WI38 (cell line): ENCODE results near the gene TAGLN.

Experiments used
- H3K4me3 ChIP-seq: 2 replicates; pipeline ENCODE4 v1.5.1; 2011; ENCODE audit warnings: low read depth, mild to moderate bottlenecking, control low read depth, low read length
- CTCF ChIP-seq: IDR thresholded peaks from 2 replicates; pipeline ENCODE4 v1.5.1; 2012; ENCODE audit warnings: low read depth, mild to moderate bottlenecking, control low read depth, low read length

The TAGLN gene

GRCh38 chr11:117187428-117187798 lies 11.8 kb upstream of the TAGLN start:
- TF ChIP-seq CTCF, result no peak
- no peak overlapping the region for H3K4me3 ChIP-seq

GRCh38 chr11:117187799-117188481 lies 11.2 kb upstream of the TAGLN start:
- TF ChIP-seq CTCF, result no peak
- H3K4me3 ChIP-seq, result no peak overlapping the region

GRCh38 chr11:117188620-117189081 lies 10.5 kb upstream of the TAGLN start:
- TF ChIP-seq CTCF, result no peak
- no peak overlapping the region for H3K4me3 ChIP-seq

DNA sequence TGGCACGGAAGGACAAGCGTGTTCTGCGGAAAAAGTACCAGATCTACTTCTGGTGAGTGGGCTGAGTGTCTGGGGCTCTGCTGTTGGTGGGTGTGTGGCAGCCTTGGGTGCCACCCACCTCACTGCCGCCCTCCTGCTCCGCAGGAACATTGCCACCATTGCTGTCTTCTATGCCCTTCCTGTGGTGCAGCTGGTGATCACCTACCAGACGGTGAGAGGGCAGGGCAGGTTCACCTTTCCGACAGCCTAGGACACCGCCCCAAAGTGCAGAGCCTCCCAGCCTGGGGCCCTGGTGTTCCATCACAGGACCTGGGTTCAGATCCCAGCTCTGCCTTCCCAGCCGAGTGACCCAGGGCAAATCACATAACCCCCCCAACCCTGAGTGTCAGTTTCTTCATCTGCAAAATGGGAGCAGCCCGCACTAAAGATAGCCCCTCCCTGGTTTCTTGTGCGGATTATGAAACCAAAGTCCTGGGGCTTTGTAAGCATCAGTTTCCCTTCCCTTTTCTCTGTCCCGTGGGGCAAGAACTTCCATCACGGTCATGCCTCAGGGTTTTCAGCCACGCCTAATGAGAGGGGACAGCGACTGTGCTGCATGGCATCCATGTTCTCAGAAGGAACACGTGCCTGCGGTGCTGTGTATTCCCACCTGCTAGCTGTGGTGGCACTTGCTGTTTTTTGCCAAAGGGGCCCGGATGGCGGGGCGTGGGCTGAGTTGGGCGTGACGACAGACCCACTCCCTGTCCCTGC lies 9.8 kb upstream of the TAGLN start:
- H3K4me3 ChIP-seq, result no peak overlapping the region
- no peak for TF ChIP-seq CTCF

DNA sequence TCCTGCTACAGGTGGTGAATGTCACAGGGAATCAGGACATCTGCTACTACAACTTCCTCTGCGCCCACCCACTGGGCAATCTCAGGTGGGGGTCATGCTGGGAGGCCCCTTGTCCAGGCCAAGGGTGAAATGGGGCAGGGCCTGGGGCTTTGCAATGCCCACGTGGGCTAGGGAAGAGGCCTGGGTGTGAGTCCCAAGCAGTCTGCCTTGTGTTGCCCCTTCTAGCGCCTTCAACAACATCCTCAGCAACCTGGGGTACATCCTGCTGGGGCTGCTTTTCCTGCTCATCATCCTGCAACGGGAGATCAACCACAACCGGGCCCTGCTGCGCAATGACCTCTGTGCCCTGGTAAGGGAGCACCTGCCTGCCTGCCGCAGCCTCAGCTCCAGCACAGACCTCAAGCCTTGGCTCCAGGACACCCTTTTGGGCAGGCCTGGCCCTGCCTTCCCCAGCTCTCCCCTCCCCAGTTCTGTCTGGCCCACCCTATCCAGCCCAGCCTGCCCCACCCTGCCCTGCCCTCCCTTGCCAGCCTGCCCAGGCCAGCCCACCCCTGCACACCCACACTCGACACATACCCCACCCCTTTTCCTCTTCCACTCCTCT lies 9.1 kb upstream of the TAGLN start:
- TF ChIP-seq CTCF, result no peak

GRCh38 chr11:117191680-117192400 lies 7.3 kb upstream of the TAGLN start:
- H3K4me3 ChIP-seq, result no peak overlapping the region
- no peak for TF ChIP-seq CTCF

More for the DNA sequence above, 9.1 kb upstream of the TAGLN start:
- no peak overlapping the region for H3K4me3 ChIP-seq
